Neuron (in vitro differentiated cells): ENCODE data around the gene RFX1.

Source experiments
- H2AFZ ChIP-seq: one replicate; pipeline ENCODE4 v1.6.1; 2013; ENCODE audit warnings: low read depth, mild to moderate bottlenecking, inconsistent platforms, low read length, moderate library complexity
- H3K27me3 ChIP-seq: one replicate; pipeline ENCODE4 v1.6.1; 2013; ENCODE audit warnings: low read length; ENCODE audit not compliant: insufficient read depth
- H3K36me3 ChIP-seq: one replicate; pipeline ENCODE4 v1.6.1; 2013; ENCODE audit warnings: low read length; ENCODE audit not compliant: insufficient read depth
- H3K4me1 ChIP-seq: one replicate; pipeline ENCODE4 v1.6.1; 2013; ENCODE audit warnings: low read length; ENCODE audit not compliant: insufficient read depth
- H3K4me3 ChIP-seq: 2 replicates; pipeline ENCODE4 v1.5.1; 2013; ENCODE audit warnings: mild to moderate bottlenecking, low read length, moderate library complexity
- H3K9me3 ChIP-seq: one replicate; pipeline ENCODE4 v1.6.1; 2013; ENCODE audit warnings: low read length

RFX1 gene

GRCh38 chr19:13984875-13985741 is 21.0 kb downstream of the RFX1 start:
- Histone ChIP-seq H3K9me3 (no peaks in the 10 kb centered on the region), H3K36me3 (peaks cover 10% of the 10 kb centered on the region), H3K27me3 (no peaks in the 10 kb centered on the region), H3K4me3 (no peak overlapping the region), H2AFZ (no peak overlapping the region), H3K4me1 (no peaks in the 10 kb centered on the region)

GRCh38 chr19:13984186-13984585 is 21.9 kb downstream of the RFX1 start:
- Histone ChIP-seq H3K4me1 (no peaks in the 10 kb centered on the region), H3K36me3 (peaks cover 14% of the 10 kb centered on the region), H3K4me3 (no peak overlapping the region), H2AFZ (no peak overlapping the region), H3K9me3 (no peaks in the 10 kb centered on the region), H3K27me3 (no peaks in the 10 kb centered on the region)

- no peak overlapping the region for H2AFZ ChIP-seq
- no peaks in the 10 kb centered on the region for H3K27me3 ChIP-seq
- H3K36me3 ChIP-seq: peaks cover 14% of the 10 kb centered on the region
- H3K9me3 ChIP-seq: no peaks in the 10 kb centered on the region
- no peaks in the 10 kb centered on the region for H3K4me1 ChIP-seq
- no peak overlapping the region for H3K4me3 ChIP-seq
Observed at GRCh38 chr19:13983213-13983889, 22.8 kb downstream of the RFX1 start.

- Histone ChIP-seq H3K27me3 (no peaks in the 10 kb centered on the region), H3K4me3 (no peak overlapping the region), H3K36me3 (peaks cover 19% of the 10 kb centered on the region), H2AFZ (no peak overlapping the region), H3K9me3 (no peaks in the 10 kb centered on the region), H3K4me1 (no peaks in the 10 kb centered on the region)
Observed at GRCh38 chr19:13982773-13983172, 23.3 kb downstream of the RFX1 start.

- Histone ChIP-seq H3K27me3 (no peaks in the 10 kb centered on the region), H3K36me3 (peaks cover 20% of the 10 kb centered on the region), H3K9me3 (no peaks in the 10 kb centered on the region), H2AFZ (no peak overlapping the region), H3K4me3 (no peak overlapping the region), H3K4me1 (no peaks in the 10 kb centered on the region)
Observed at GRCh38 chr19:13981988-13982501, 24.1 kb downstream of the RFX1 start.

GRCh38 chr19:13981467-13981866 is 24.7 kb downstream of the RFX1 start:
- Histone ChIP-seq H3K4me3 (no peak overlapping the region), H3K27me3 (no peaks in the 10 kb centered on the region), H3K36me3 (peaks cover 20% of the 10 kb centered on the region), H3K9me3 (no peaks in the 10 kb centered on the region), H3K4me1 (no peaks in the 10 kb centered on the region), H2AFZ (no peak overlapping the region)

- Histone ChIP-seq H3K36me3 (peaks cover 23% of the 10 kb centered on the region), H3K27me3 (no peaks in the 10 kb centered on the region), H3K9me3 (no peaks in the 10 kb centered on the region), H3K4me1 (no peaks in the 10 kb centered on the region), H3K4me3 (no peak overlapping the region), H2AFZ (no peak overlapping the region)
Observed at GRCh38 chr19:13981021-13981420, 25.1 kb downstream of the RFX1 start.

- H3K27me3 ChIP-seq: no peaks in the 10 kb centered on the region
Observed at GRCh38 chr19:13980340-13980739, 25.8 kb downstream of the RFX1 start.

GRCh38 chr19:13979686-13980085 is 26.4 kb downstream of the RFX1 start:
- Histone ChIP-seq H3K4me1 (no peaks in the 10 kb centered on the region), H3K9me3 (no peaks in the 10 kb centered on the region), H3K27me3 (no peaks in the 10 kb centered on the region), H2AFZ (no peak overlapping the region), H3K4me3 (no peak overlapping the region), H3K36me3 (peaks cover 30% of the 10 kb centered on the region)

More at GRCh38 chr19:13980340-13980739, 25.8 kb downstream of the RFX1 start:
- Histone ChIP-seq H3K4me3 (no peak overlapping the region), H2AFZ (no peak overlapping the region), H3K9me3 (no peaks in the 10 kb centered on the region), H3K36me3 (peaks cover 30% of the 10 kb centered on the region), H3K4me1 (no peaks in the 10 kb centered on the region)

GRCh38 chr19:13979244-13979615 is 26.9 kb downstream of the RFX1 start:
- no peaks in the 10 kb centered on the region for H3K9me3 ChIP-seq
- H3K4me3 ChIP-seq: no peak overlapping the region
- no peaks in the 10 kb centered on the region for H3K4me1 ChIP-seq
- H3K36me3 ChIP-seq: peaks cover 32% of the 10 kb centered on the region
- no peaks in the 10 kb centered on the region for H3K27me3 ChIP-seq
- H2AFZ ChIP-seq: no peak overlapping the region

- H2AFZ ChIP-seq: no peak overlapping the region
- H3K4me3 ChIP-seq: no peak overlapping the region
- no peaks in the 10 kb centered on the region for H3K9me3 ChIP-seq
- no peaks in the 10 kb centered on the region for H3K27me3 ChIP-seq
- no peaks in the 10 kb centered on the region for H3K4me1 ChIP-seq
- peaks cover 34% of the 10 kb centered on the region for H3K36me3 ChIP-seq
Observed at GRCh38 chr19:13978351-13979243, 27.5 kb downstream of the RFX1 start.

GRCh38 chr19:13977803-13978202 is 28.3 kb downstream of the RFX1 start:
- no peak overlapping the region for H3K4me3 ChIP-seq
- no peaks in the 10 kb centered on the region for H3K4me1 ChIP-seq

More at GRCh38 chr19:13977803-13978202, 28.3 kb downstream of the RFX1 start:
- Histone ChIP-seq H3K36me3 (peaks cover 28% of the 10 kb centered on the region), H3K9me3 (no peaks in the 10 kb centered on the region), H2AFZ (no peak overlapping the region), H3K27me3 (no peaks in the 10 kb centered on the region)
